GM18499 (cell line): ENCODE measurements around the gene TMC3.

Experiments
- ATAC-seq: cut with Tn5 transposase; IDR thresholded peaks from one replicate; pipeline ENCODE4 v1.9.1; 2021; ENCODE audit warnings: moderate number of reproducible peaks; ENCODE audit not compliant: insufficient read depth, unreplicated experiment

The TMC3 gene

GRCh38 chr15:81302701-81303109 is 71.3 kb downstream of the TMC3 start:
- no peak for ATAC-seq

DNA sequence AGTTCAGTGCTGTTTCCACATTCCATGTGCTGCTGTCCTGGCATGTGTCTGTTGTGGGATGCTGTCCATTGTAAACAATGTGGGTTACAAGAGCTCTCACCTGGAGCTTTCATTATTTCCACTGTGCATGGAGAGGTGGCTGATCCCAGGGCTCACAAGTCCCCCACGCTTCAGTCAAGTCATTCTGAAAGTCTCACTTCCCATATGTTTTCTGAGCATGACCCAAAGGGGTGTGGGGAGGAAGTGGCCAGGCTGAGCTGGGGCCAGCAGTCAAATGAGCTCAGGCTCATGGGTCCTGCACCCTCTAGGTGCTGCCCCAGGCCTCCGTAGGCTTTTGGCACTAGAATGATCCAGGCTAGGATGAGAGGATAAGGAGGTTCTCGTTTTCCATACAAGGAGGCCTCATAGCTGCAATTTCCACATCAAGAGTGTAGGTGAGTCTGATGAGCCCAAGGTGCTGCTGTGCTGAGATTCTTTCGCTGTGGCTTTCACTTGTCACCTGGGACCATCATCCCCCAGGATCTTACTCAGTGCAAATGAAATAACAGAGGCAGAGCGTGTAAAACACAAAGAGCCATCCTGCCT is 72.1 kb downstream of the TMC3 start:
- ATAC-seq, result peak; percentile 51

DNA sequence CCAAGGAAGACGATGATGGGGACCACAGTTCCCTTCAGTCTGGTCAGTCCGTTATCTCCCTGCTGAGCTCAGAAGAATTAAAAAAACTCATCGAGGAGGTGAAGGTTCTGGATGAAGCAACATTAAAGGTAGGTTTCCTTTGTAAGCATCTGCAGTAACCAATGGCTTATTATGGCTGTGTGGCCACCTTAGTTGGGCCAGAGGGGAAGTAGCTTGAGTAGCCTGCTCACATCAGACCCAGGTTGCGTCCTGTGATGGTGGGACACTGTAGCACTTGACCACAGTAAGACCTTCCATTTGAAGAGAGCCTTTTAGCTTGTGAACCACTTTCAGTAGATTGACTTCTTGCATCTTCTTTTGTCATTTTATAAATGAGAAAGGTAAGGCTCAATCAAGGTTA is 72.6 kb downstream of the TMC3 start:
- peak; percentile 2 for ATAC-seq

- ATAC-seq, result no peak
Observed at GRCh38 chr15:81299630-81300273, 74.3 kb downstream of the TMC3 start.

DNA sequence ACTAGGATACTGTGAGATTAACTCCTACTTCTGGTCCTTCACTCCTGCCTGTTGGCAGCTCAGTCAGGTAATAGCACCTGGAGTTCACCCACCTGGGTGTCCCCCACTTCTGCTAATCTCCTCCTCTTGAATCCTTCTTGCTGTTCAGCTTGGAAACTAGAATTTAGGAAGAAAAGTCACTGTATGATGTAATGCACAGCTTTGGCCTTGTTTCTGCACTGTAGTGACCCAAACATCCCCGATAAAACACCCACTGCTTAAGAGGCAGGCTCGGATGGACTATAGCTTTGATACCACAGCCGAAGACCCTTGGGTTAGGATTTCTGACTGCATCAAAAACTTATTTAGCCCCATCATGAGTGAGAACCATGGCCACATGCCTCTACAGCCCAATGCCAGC is 74.9 kb downstream of the TMC3 start:
- no peak for ATAC-seq

- no peak for ATAC-seq
Observed at GRCh38 chr15:81298611-81299010, 75.4 kb downstream of the TMC3 start.

DNA sequence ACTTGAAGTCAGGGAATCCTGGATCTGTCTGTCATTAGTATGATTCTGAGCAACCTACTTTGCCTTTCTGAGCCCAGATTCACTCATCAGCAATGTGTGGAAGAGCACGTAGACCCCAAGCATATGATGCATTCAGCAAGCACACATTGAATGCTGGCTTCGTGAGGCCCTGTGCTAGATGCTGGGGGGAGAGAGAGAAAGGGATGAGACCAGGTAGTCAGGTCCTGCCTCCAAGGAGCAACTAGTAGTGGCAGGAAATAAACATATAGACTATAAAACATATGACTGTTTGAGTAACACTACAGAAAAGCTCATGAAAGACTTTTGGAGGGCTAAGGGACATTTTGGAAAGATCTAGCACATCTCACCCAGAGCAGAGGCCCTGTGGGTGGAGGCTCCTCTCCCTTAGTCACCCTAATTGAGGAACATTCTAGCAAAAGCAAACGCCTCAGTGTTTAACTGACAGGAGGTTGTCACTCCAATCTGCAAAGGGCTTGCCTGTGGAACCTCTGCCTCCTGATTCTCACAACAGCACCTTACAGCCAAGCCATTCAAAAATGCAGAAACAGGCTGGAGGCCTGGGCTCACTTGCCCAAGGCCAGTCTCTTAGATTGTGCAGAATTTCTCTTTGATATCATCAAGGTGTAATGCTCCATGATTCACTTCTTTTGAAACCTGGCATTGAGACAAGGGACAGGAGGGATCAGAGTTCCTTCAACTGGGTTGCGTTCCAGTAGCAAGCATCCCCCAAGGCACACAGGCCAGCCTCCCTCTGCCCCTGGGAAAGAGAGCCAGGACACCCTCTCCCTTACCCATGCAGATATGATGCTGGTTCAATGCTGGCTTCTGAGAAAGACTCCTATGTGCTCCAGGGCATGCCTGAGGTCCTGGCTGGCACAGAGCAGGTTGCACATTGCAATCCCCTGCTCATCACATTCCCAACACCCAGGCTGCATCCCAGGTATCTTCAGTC is 76.1 kb downstream of the TMC3 start:
- no peak for ATAC-seq

DNA sequence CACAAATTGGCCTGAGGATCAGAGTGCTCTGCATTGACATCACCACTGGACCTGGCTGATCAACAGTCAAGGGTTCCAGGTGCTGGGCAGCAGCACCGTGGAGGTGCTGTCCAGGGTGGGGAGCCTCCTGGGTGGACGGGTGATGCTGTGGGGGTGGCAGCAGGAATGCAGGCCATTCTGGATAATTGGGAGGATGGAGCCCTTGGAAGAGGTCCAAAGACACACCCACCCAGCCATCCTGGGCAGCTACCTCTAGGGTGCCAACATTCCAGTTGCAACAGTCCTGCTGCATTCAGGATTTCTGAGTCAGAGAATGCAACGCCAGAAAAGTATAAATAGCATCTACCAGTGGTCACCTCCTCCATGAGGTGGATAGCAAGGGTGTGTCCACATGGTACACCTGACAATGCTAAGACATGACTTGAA is 76.9 kb downstream of the TMC3 start:
- no peak for ATAC-seq

DNA sequence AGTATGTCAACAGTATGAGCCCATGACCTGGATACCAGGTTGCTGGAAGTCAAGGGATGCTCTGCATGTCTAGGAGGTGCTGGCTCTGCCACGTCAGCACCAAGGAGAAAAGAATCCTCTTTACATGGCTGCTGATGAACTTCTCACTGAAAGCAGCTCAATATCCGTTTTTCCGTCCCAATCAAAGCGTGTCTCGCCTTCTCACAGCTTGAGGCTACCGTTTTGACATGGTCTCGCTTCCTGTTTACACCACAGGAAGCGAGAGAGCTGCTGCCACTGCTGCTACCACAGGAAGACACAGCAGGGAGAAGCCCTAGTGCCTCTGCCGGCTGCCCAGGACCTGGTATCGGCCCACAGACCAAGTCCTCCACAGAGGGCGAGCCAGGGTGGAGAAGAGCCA is 77.3 kb downstream of the TMC3 start:
- peak; percentile 23 for ATAC-seq

GRCh38 chr15:81296186-81296585 is 77.8 kb downstream of the TMC3 start:
- no peak for ATAC-seq

- ATAC-seq, result no peak
Observed at GRCh38 chr15:81295486-81296121, 78.4 kb downstream of the TMC3 start.

DNA sequence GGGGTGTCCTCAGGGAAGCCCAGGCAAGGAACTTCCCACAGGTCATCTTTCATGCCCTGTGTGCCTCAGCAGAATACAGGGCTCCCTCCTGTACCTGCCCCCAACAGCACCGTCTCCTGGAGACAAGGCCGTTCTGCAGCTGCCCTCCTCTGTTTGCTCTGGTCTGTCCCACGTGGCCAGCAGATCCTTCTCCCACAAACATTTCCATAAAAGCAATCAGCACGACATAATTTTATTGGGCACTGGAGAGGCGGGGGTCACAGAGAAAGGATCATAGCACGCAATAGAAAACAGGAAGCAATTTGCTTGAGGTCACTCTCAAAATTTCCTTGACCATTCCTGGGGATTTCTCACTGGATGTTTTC is 79.5 kb downstream of the TMC3 start:
- ATAC-seq, result no peak

- ATAC-seq, result peak; percentile 56
Observed at GRCh38 chr15:81293728-81294515, 80.1 kb downstream of the TMC3 start.

- ATAC-seq, result peak; percentile 21
Observed at GRCh38 chr15:81292523-81293001, 81.5 kb downstream of the TMC3 start.

GRCh38 chr15:81291916-81292522 is 82.0 kb downstream of the TMC3 start:
- no peak for ATAC-seq

DNA sequence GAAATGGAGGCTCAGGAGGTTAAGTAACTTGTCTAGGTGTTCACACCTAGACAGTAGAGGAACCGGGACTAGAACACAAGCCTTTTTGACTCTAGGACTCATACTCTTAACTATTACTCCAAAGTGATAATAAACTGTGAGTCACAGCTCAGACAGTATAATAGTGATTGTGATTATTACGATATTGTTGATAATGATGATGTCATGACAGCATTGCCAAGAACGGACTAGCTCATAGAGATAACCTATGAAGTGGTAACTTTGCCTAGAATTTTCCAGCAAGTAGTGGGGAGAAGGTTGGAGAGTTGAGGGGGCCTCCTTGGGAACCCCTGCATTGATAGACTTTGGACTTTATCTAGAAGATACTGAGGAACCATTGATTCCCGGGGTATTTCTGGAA is 84.1 kb downstream of the TMC3 start:
- ATAC-seq, result no peak

GRCh38 chr15:81288616-81289015 is 85.4 kb downstream of the TMC3 start:
- ATAC-seq, result no peak

DNA sequence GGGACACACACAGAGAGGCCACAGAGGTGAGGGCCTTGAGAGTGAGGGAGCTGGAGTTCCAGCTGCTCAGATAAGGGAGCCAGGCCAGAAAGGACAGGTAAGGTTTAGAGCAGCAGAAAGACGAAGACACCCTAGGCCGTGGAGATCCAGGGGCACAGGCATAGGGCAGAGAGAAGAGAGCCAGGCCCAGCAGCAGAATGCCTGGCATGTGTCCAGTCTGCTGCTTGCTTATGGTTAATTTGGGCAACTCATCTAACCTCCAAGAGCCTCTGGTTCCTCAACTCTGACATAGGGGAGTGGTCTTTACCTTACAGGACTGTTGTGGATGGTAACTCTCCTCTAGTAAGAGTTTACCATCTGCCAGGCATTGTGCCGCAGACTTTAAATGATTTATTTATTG is 86.0 kb downstream of the TMC3 start:
- ATAC-seq, result no peak

- ATAC-seq, result no peak
Observed at GRCh38 chr15:81286621-81287121, 87.3 kb downstream of the TMC3 start.
